Esophagus muscularis mucosa (tissue), 4 donors: ENCODE data around the gene BPIFB4. TPM values are rescaled to one million over a fixed set of nuclear protein-coding genes. Genes with fewer than 3 reads are reported as not detected.

Experiments used
- DNase-seq: peaks from one replicate; pipeline ENCODE4 v3.0.0-alpha.2; 2017; ENCODE audit errors: extremely low spot score
- H3K27ac ChIP-seq, 4 donors: fragments of 200-600 bp; sonication (generic); replicated peaks in 1 of 4; 1 replicate in 3 of 4; 2 replicates in 1 of 4; pipeline ENCODE4 v1.5.1; 2016 to 2019; ENCODE audit warnings: mild to moderate bottlenecking in 1 of 4
- H3K27me3 ChIP-seq, 4 donors: fragments of 200-600 bp; sonication (generic); one replicate each; pipeline versions ENCODE4 v1.5.1 to v1.6.0; 2016 to 2019
- H3K36me3 ChIP-seq, 4 donors: fragments of 200-600 bp; sonication (generic); one replicate each; pipeline ENCODE4 v1.5.1; 2016 to 2019
- H3K4me1 ChIP-seq, 4 donors: fragments of 200-600 bp; sonication (generic); one replicate each; pipeline ENCODE4 v1.5.1; 2016 to 2019
- H3K4me3 ChIP-seq, 4 donors: fragments of 200-600 bp; sonication (generic); 1 replicate in 2 of 4; 2 replicates in 2 of 4; pipeline ENCODE4 v1.5.1; 2016 to 2019; ENCODE audit warnings: mild to moderate bottlenecking in 4 of 4, moderate library complexity in 1 of 4
- H3K9me3 ChIP-seq, 4 donors: fragments of 200-600 bp; sonication (generic); 1 replicate in 3 of 4; 2 replicates in 1 of 4; pipeline ENCODE4 v1.5.1; 2016 to 2019
- EP300 ChIP-seq: sonication (generic); formaldehyde crosslinking; IDR thresholded peaks from one replicate; pipeline ENCODE4 v1.6.1; 2017; ENCODE audit warnings: antibody characterized with exemption
- POLR2A ChIP-seq: fragments of 450-650 bp; IDR thresholded peaks from one replicate; pipeline ENCODE4 v1.6.1; 2017; ENCODE audit warnings: antibody characterized with exemption, moderate library complexity, mild to moderate bottlenecking, low read depth
- POLR2AphosphoS5 ChIP-seq, 2 donors: sonication (generic); formaldehyde crosslinking; IDR thresholded peaks; one replicate each; pipeline ENCODE4 v1.6.1; 2017; ENCODE audit warnings: antibody characterized with exemption in 2 of 2
- WGBS: methylation state at CpG from one replicate; pipeline ENCODE4 v1.1.5; 2018; 5-methylcytosine and 5-hydroxymethylcytosine counted together
- intact Hi-C: fragments of 100-400 bp; cut with DNase I; formaldehyde crosslinking; loops from one replicate; pipeline ENCODE4 v1.15.1; 2023
- total RNA-seq, 4 donors: library from RNA; depleted of rRNA; stranded (reverse); fragments of >200 nt; gene quantifications; one replicate each; pipeline versions ENCODE4 v1.1.0 to v1.2.1, GENCODE V29; 2016
- TF ChIP-seq, protein P1 (sequence below), 3 experiments: fragments of 200-600 bp in 2 of 3; fragments of 450-650 bp in 1 of 3; sonication (generic) in 2 of 3; IDR thresholded peaks; one replicate each; pipeline ENCODE4 v1.5.1; 2017 to 2019; ENCODE audit warnings: antibody characterized with exemption in 3 of 3, mild to moderate bottlenecking in 2 of 3, moderate library complexity in 1 of 3

BPIFB4 gene
- total RNA-seq, 4 donors from 2014 or later: not detected

DNA sequence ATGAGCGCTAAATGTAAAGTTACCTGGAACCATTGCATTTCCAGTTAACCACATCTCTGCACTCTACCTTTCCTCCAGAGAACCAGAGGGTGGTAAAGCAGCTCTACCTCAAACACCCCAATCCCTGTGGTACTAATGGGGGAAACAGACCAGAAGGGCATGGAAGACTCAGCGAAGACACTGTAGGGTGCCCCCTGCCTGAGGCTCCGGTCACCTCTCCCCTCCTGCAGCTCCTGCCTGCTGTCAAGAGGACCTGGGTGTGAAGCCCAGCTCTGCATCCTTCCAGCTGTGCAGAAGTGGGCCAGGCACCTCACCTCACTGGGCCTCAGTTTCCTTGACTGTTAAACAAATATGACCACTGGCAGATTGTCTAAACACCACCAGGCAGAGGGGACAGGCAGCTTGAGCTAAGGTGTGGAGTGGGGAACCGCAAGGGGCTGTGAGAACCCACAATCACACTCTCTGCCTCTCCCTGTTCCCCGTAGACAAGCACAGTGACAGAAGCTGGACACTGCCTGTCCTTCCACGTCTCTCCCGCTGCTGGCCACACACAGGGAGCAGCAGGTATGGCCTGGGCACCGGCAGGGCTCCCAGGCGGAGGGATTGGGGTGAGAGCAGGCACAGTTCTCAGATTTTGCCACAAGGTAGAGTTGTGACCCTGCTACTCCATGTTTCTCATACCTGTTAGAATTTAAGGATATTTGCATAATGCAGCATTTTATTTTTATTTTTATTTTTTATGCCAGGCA lies 79.4 kb downstream of the BPIFB4 start:
- Histone ChIP-seq H3K4me1 (no peaks in the 10 kb centered on the region), H3K27me3 (peaks cover 0 to 26% (median 0%) of the 10 kb centered on the region in 4 donors), H3K9me3 (no peaks in the 10 kb centered on the region), H3K27ac (no peak overlapping the region), H3K4me3 (no peak overlapping the region), H3K36me3 (no peaks in the 10 kb centered on the region)
- 79% methylated on average over 8 of the region's 9 CpGs for WGBS
- no peak for DNase-seq
- TF ChIP-seq POLR2A (no peak), POLR2AphosphoS5 (IDR thresholded peaks at IDR 0.05) (no peak), EP300 (no peak)
- TF ChIP-seq, protein P1, sequence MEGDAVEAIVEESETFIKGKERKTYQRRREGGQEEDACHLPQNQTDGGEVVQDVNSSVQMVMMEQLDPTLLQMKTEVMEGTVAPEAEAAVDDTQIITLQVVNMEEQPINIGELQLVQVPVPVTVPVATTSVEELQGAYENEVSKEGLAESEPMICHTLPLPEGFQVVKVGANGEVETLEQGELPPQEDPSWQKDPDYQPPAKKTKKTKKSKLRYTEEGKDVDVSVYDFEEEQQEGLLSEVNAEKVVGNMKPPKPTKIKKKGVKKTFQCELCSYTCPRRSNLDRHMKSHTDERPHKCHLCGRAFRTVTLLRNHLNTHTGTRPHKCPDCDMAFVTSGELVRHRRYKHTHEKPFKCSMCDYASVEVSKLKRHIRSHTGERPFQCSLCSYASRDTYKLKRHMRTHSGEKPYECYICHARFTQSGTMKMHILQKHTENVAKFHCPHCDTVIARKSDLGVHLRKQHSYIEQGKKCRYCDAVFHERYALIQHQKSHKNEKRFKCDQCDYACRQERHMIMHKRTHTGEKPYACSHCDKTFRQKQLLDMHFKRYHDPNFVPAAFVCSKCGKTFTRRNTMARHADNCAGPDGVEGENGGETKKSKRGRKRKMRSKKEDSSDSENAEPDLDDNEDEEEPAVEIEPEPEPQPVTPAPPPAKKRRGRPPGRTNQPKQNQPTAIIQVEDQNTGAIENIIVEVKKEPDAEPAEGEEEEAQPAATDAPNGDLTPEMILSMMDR (IDR thresholded peaks at IDR 0.05): no peak
- intact Hi-C loops: no loop called here

DNA sequence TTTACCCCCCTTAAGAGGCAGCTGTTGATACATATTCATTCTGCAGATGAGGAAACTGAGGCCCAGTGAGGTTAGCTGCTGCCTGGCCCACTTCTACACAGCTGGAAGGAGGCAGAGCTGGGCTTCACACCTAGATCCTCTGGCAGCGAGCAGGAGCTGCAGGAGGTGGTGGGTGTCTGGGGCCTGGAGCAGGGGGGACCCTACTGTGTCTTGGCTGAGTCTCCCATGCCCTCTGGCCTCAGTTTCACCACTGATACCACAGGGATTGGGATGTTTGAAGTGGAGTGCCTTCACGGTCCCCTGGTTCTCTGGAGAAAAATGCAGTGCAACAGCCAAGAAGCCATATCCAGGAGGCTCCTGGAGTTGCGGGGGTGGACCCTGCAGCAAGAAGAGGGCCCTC lies 80.3 kb downstream of the BPIFB4 start:
- no peak overlapping the region for H3K27ac ChIP-seq
- 66% methylated on average over 3 of the region's 3 CpGs for WGBS
- no peak for DNase-seq
- no peak overlapping the region for H3K4me3 ChIP-seq
- H3K9me3 ChIP-seq: no peaks in the 10 kb centered on the region
- H3K36me3 ChIP-seq: no peaks in the 10 kb centered on the region
- intact Hi-C loops: no loop called here
- no peak for TF ChIP-seq POLR2AphosphoS5 (IDR thresholded peaks at IDR 0.05)
- TF ChIP-seq POLR2A: no peak
- no peak for TF ChIP-seq EP300
- TF ChIP-seq, protein P1 (IDR thresholded peaks at IDR 0.05): no peak
- peaks cover 0 to 22% (median 0%) of the 10 kb centered on the region in 4 donors for H3K27me3 ChIP-seq
- H3K4me1 ChIP-seq: no peaks in the 10 kb centered on the region

DNA sequence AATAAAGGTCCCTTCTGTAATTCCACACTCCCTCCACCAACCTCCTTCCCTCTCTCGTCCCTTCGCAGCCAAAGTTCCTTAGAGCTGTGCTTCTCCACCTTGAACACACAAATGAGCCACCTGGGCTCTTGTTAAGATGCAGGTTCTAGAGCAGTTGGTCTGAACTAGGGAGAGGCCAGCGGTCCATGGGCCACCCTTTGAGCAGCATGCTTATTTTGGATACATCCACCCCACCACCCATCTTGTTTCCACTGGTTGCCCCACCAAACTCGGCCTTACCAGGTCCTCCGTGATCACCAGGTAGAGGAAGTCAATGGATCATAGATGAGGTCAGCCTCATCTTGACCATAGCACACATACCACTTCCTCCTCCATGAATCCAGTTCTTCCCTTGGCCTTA lies 81.2 kb downstream of the BPIFB4 start:
- WGBS: 87% methylated on average over 5 of the region's 5 CpGs
- Histone ChIP-seq H3K9me3 (no peaks in the 10 kb centered on the region), H3K27ac (no peak overlapping the region), H3K4me3 (no peak overlapping the region), H3K27me3 (peaks cover 0 to 14% (median 0%) of the 10 kb centered on the region in 4 donors), H3K4me1 (no peaks in the 10 kb centered on the region), H3K36me3 (no peaks in the 10 kb centered on the region)
- intact Hi-C loops: no loop called here
- DNase-seq: no peak
- TF ChIP-seq POLR2AphosphoS5 (IDR thresholded peaks at IDR 0.05) (no peak), POLR2A (no peak), EP300 (no peak)
- TF ChIP-seq, protein P1 (IDR thresholded peaks at IDR 0.05): no peak

Other genes starting within 250 kb of the BPIFB4 start
- under 1 TPM in 2 of 4 donors, not detected in 2; 0.17 to 0.92 TPM for gene EFCAB8, start 220.7 kb upstream of the BPIFB4 start, total RNA-seq
- not detected for gene SUN5, start 75.2 kb upstream of the BPIFB4 start, total RNA-seq
- not detected for gene BPIFB2, start 71.9 kb upstream of the BPIFB4 start, total RNA-seq
- gene BPIFB6, start 48.0 kb upstream of the BPIFB4 start, total RNA-seq: not detected
- not detected for gene BPIFB3, start 25.7 kb upstream of the BPIFB4 start, total RNA-seq
- gene BPIFA2, start 88.5 kb downstream of the BPIFB4 start, total RNA-seq: 1 to 10 TPM in 1 of 4 donors, under 1 TPM in 2, not detected in 1; 0.33 to 1.7 (median 0.58) TPM
- not detected for gene BPIFA3, start 137.7 kb downstream of the BPIFB4 start, total RNA-seq
- not detected for gene BPIFA1, start 156.4 kb downstream of the BPIFB4 start, total RNA-seq
- gene BPIFB1, start 203.6 kb downstream of the BPIFB4 start, total RNA-seq: not detected